GM10248 (cell line): Measurements from ENCODE around the gene CEPT1.

Source experiments
- CTCF ChIA-PET: fragments of 300-600 bp; sonication (Branson Sonifier 250); formaldehyde crosslinking; extraction: SDS; loops from one replicate; lab custom pipeline; 2021; ENCODE audit warnings: antibody characterized with exemption; lab: Yijun Ruan, JAX
- POLR2A ChIA-PET: fragments of 350-650 bp; sonication (Branson Sonifier 250); formaldehyde crosslinking; extraction: SDS; loops from one replicate; lab custom pipeline; 2020; ENCODE audit warnings: antibody characterized with exemption; lab: Yijun Ruan, JAX
- DNase-seq: peaks from one replicate; pipeline ENCODE4 v3.0.0; 2012; ENCODE audit errors: extremely low spot score
- CTCF ChIP-seq: IDR thresholded peaks from 2 replicates; pipeline ENCODE4 v1.5.1; 2012; ENCODE audit warnings: mild to moderate bottlenecking, low read depth; ENCODE audit errors: extremely low read depth, missing control alignments, control extremely low read depth

Gene CEPT1

GRCh38 chr1:111133866-111134265 is 6.2 kb upstream of the CEPT1 start:
- DNase-seq: no peak
- POLR2A ChIA-PET: no interaction called here
- CTCF ChIA-PET: interaction anchor here (2.9 kb wide), 1 partner anchor 10 kb away, joined by 11 read pairs; no protein-coding TSS in a partner anchor
- no peak for TF ChIP-seq CTCF

GRCh38 chr1:111139324-111139955 is 583 bp upstream of the CEPT1 start:
- POLR2A ChIA-PET: interaction anchor here (0.5 to 1.1 kb wide), 2 partner anchors 8 to 80 kb away, joined by 3 to 5 read pairs; no protein-coding TSS in a partner anchor
- DNase-seq: peak; percentile 37
- no peak for TF ChIP-seq CTCF
- CTCF ChIA-PET: interaction anchor here (1.0 to 1.6 kb wide), 8 partner anchors 9 to 315 kb away, joined by 3 to 5 read pairs (median 3); no protein-coding TSS in a partner anchor

GRCh38 chr1:111140680-111140967 is 601 bp downstream of the CEPT1 start:
- POLR2A ChIA-PET: no interaction called here

GRCh38 chr1:111141245-111142220 is 1.5 kb downstream of the CEPT1 start:
- ChIA-PET POLR2A (no interaction called here), CTCF (interaction anchor here (0.8 to 3.4 kb wide), 9 partner anchors 9 to 82 kb away, joined by 3 to 12 read pairs (median 5); no protein-coding TSS in a partner anchor)
- DNase-seq: no peak
- no peak for TF ChIP-seq CTCF

More at GRCh38 chr1:111140680-111140967, 601 bp downstream of the CEPT1 start:
- no peak for TF ChIP-seq CTCF
- CTCF ChIA-PET: interaction anchor here (1.0 to 1.8 kb wide), 4 partner anchors 10 to 314 kb away, joined by 3 to 5 read pairs (median 4); no protein-coding TSS in a partner anchor
- DNase-seq: no peak

- CTCF ChIA-PET: interaction anchor here (0.8 to 3.4 kb wide), 7 partner anchors 10 to 81 kb away, joined by 3 to 12 read pairs (median 5); no protein-coding TSS in a partner anchor
- POLR2A ChIA-PET: no interaction called here
- no peak for TF ChIP-seq CTCF
- no peak for DNase-seq
These were observed 2.4 kb downstream of the CEPT1 start for GRCh38 chr1:111142356-111142975.

- ChIA-PET CTCF (no interaction called here), POLR2A (no interaction called here)
- TF ChIP-seq CTCF: no peak
- DNase-seq: no peak
These were observed 5.5 kb downstream of the CEPT1 start for GRCh38 chr1:111145542-111145941.
